HG02759 (cell line): Measurements from ENCODE around the gene RSAD2.
A peak's percentile ranks its signal among the peaks of the same experiment; 100 is the strongest.
"Not testable (repeated sequence)": the region's sequence is repeated elsewhere in the genome, so short reads cannot be mapped to it uniquely, and the experiment has no call there.

Source experiments
- ATAC-seq: cut with Tn5 transposase; IDR thresholded peaks from one replicate; pipeline ENCODE4 v1.9.1; 2021; ENCODE audit warnings: mild to moderate bottlenecking, moderate library complexity; ENCODE audit not compliant: unreplicated experiment

RSAD2 gene

GRCh38 chr2:6896930-6897759 lies 19.6 kb downstream of the RSAD2 start:
- no peak for ATAC-seq

- ATAC-seq = not testable (repeated sequence)
Observed at GRCh38 chr2:6902581-6902980, 25.0 kb downstream of the RSAD2 start.

GRCh38 chr2:6905668-6906067 lies 28.1 kb downstream of the RSAD2 start:
- ATAC-seq = no peak

- no peak for ATAC-seq
Observed at GRCh38 chr2:6906165-6906741, 28.7 kb downstream of the RSAD2 start.

- no peak for ATAC-seq
Observed at GRCh38 chr2:6908291-6908690, 30.7 kb downstream of the RSAD2 start.

GRCh38 chr2:6909431-6910385 lies 32.1 kb downstream of the RSAD2 start:
- ATAC-seq = peak; percentile 98

GRCh38 chr2:6911721-6912120 lies 34.1 kb downstream of the RSAD2 start:
- ATAC-seq = no peak

GRCh38 chr2:6913415-6914157 lies 36.0 kb downstream of the RSAD2 start:
- no peak for ATAC-seq

- ATAC-seq = no peak
Observed at GRCh38 chr2:6914828-6915227, 37.3 kb downstream of the RSAD2 start.

- ATAC-seq = no peak
Observed at GRCh38 chr2:6915399-6915798, 37.8 kb downstream of the RSAD2 start.

- ATAC-seq = no peak
Observed at GRCh38 chr2:6916224-6916623, 38.6 kb downstream of the RSAD2 start.

- ATAC-seq = no peak
Observed at GRCh38 chr2:6916736-6917070, 39.1 kb downstream of the RSAD2 start.

- ATAC-seq = peak; percentile 89
Observed at GRCh38 chr2:6917071-6917760, 39.6 kb downstream of the RSAD2 start, which contains the start of gene RNF144A. RNF144A (plus strand) TSS chr2:6917412; CDS start chr2:6996927, 79,515 bp downstream.

GRCh38 chr2:6917761-6918421 lies 40.3 kb downstream of the RSAD2 start:
- peak; percentile 36 for ATAC-seq

- ATAC-seq = no peak
Observed at GRCh38 chr2:6919901-6920742, 42.5 kb downstream of the RSAD2 start.

- no peak for ATAC-seq
Observed at GRCh38 chr2:6920743-6921064, 43.1 kb downstream of the RSAD2 start.

GRCh38 chr2:6921321-6921922 lies 43.8 kb downstream of the RSAD2 start:
- no peak for ATAC-seq

- no peak for ATAC-seq
Observed at GRCh38 chr2:6922201-6922656, 44.7 kb downstream of the RSAD2 start.
